HEK293 (cell line): ENCODE measurements around the gene SLC19A1.

Experiments
- CTCF ChIA-PET: fragments of 350-600 bp; formaldehyde crosslinking; extraction: SDS; loops from one replicate; lab custom pipeline; 2021; ENCODE audit warnings: antibody characterized with exemption; lab: Yijun Ruan, JAX
- POLR2A ChIA-PET: fragments of 300-600 bp; formaldehyde crosslinking; extraction: SDS; loops from one replicate; lab custom pipeline; 2020; ENCODE audit warnings: antibody characterized with exemption, inconsistent platforms; lab: Yijun Ruan, JAX
- H3K27ac ChIP-seq: fragments of 200-500 bp; sonication (Bioruptor generic); 2 replicates; pipeline ENCODE4 v1.5.1; 2014; ENCODE audit warnings: low read depth, low read length, control low read depth, inconsistent platforms; ENCODE audit errors: extremely low read depth
- H3K36me3 ChIP-seq, 2 experiments: fragments of 200-500 bp in 1 of 2; sonication (Bioruptor generic) in 1 of 2; 1 replicate in 1 of 2; 2 replicates in 1 of 2; pipeline ENCODE4 v1.5.1; 2014 to 2017; ENCODE audit warnings: inconsistent platforms in 2 of 2, low read length in 2 of 2; ENCODE audit not compliant: control insufficient read depth in 2 of 2, insufficient read depth in 1 of 2
- H3K4me1 ChIP-seq: fragments of 200-500 bp; sonication (Bioruptor generic); 2 replicates; pipeline ENCODE4 v1.5.1; 2014; ENCODE audit warnings: mild to moderate bottlenecking, low read length, inconsistent platforms; ENCODE audit not compliant: control insufficient read depth, insufficient read depth
- H3K4me3 ChIP-seq: 2 replicates; pipeline ENCODE4 v1.5.1; 2011; ENCODE audit warnings: low read depth, mild to moderate bottlenecking, control low read depth, low read length, moderate library complexity
- H3K9me3 ChIP-seq: fragments of 200-500 bp; sonication (Bioruptor generic); 2 replicates; pipeline ENCODE4 v1.5.1; 2014; ENCODE audit warnings: low read depth, low read length, inconsistent platforms; ENCODE audit not compliant: control insufficient read depth, insufficient read depth
- BCL11B ChIP-seq: fragments of 450-650 bp; formaldehyde crosslinking; IDR thresholded peaks from 2 replicates; pipeline ENCODE4 v1.5.1; 2016; ENCODE audit warnings: low read depth, missing biosample characterization, missing genetic modification characterization
- KLF10 ChIP-seq: fragments of 450-650 bp; IDR thresholded peaks from 2 replicates; pipeline ENCODE4 v1.5.1; 2018; ENCODE audit warnings: missing biosample characterization, mild to moderate bottlenecking, missing genetic modification characterization
- MYNN ChIP-seq: fragments of 450-650 bp; formaldehyde crosslinking; IDR thresholded peaks from 2 replicates; pipeline ENCODE4 v1.5.1; 2016; ENCODE audit warnings: missing biosample characterization, missing genetic modification characterization, borderline replicate concordance
- ZBTB8A ChIP-seq: fragments of 450-650 bp; formaldehyde crosslinking; IDR thresholded peaks from 2 replicates; pipeline ENCODE4 v1.5.1; 2016; ENCODE audit warnings: missing biosample characterization, missing genetic modification characterization
- ZFP69B ChIP-seq: fragments of 450-650 bp; formaldehyde crosslinking; IDR thresholded peaks from 2 replicates; pipeline ENCODE4 v1.5.1; 2016; ENCODE audit warnings: missing biosample characterization, missing genetic modification characterization
- ZNF133 ChIP-seq: fragments of 450-650 bp; formaldehyde crosslinking; IDR thresholded peaks from 2 replicates; pipeline ENCODE4 v1.5.1; 2016; ENCODE audit warnings: missing biosample characterization, missing genetic modification characterization
- ZNF2 ChIP-seq: fragments of 450-650 bp; formaldehyde crosslinking; IDR thresholded peaks from 2 replicates; pipeline ENCODE4 v1.5.1; 2016; ENCODE audit warnings: missing biosample characterization, missing genetic modification characterization
- ZNF214 ChIP-seq: fragments of 450-650 bp; formaldehyde crosslinking; IDR thresholded peaks from 2 replicates; pipeline ENCODE4 v1.5.1; 2017; ENCODE audit warnings: missing biosample characterization, mild to moderate bottlenecking, missing genetic modification characterization, borderline replicate concordance
- ZNF596 ChIP-seq: fragments of 450-650 bp; IDR thresholded peaks from 2 replicates; pipeline ENCODE4 v1.5.0; 2018; ENCODE audit warnings: missing biosample characterization, mild to moderate bottlenecking, missing genetic modification characterization, moderate library complexity
- ZNF843 ChIP-seq: fragments of 450-650 bp; formaldehyde crosslinking; IDR thresholded peaks from 2 replicates; pipeline ENCODE4 v1.5.1; 2016; ENCODE audit warnings: missing biosample characterization, missing genetic modification characterization
- TF ChIP-seq, protein P1 (sequence below): fragments of 450-650 bp; formaldehyde crosslinking; conservative IDR thresholded peaks from 2 replicates; pipeline ENCODE4 v1.5.1; 2016; ENCODE audit warnings: low read depth, missing biosample characterization, missing genetic modification characterization
- TF ChIP-seq, protein P2 (sequence below): fragments of 450-650 bp; formaldehyde crosslinking; IDR thresholded peaks from 2 replicates; pipeline ENCODE4 v1.5.1; 2017; ENCODE audit warnings: missing biosample characterization, mild to moderate bottlenecking, missing genetic modification characterization, moderate library complexity
- TF ChIP-seq, protein P3 (sequence below): fragments of 450-650 bp; formaldehyde crosslinking; IDR thresholded peaks from 2 replicates; pipeline ENCODE4 v1.5.1; 2016; ENCODE audit warnings: missing biosample characterization, missing genetic modification characterization
- TF ChIP-seq, protein P4 (sequence below): fragments of 450-650 bp; formaldehyde crosslinking; IDR thresholded peaks from 2 replicates; pipeline ENCODE4 v1.5.1; 2016; ENCODE audit warnings: missing biosample characterization, missing genetic modification characterization, low read depth

The SLC19A1 gene

DNA sequence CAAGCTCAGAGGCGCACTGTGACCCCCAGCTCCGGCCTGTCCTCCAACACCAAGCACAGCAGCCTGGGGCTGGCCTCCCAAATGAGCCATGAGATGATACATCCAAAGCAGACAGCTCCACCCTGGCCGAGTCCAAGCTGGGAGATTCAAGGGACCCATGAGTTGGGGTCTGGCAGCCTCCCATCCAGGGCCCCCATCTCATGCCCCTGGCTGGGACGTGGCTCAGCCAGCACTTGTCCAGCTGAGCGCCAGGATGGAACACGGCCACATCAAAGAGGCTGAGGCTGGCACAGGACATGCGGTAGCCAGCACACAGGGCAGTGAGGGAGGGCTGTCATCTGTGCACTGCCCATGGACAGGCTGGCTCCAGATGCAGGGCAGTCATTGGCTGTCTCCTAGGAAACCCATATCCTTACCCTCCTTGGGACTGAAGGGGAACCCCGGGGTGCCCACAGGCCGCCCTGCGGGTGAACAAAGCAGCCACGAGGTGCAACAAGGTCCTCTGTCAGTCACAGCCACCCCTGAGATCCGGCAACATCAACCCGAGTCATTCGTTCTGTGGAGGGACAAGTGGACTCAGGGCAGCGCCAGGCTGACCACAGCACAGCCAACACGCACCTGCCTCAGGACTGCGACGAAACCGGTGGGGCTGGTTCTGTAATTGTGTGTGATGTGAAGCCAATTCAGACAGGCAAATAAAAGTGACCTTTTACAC is 29.1 kb downstream of the SLC19A1 start:
- CTCF ChIA-PET = interaction anchor here (0.7 kb wide), 1 partner anchor 307 kb away, joined by 3 read pairs; no protein-coding TSS in a partner anchor
- no peak overlapping the region for H3K4me3 ChIP-seq
- H3K27ac ChIP-seq = no peak overlapping the region
- H3K36me3 ChIP-seq = peaks cover 5 to 49% of the 10 kb centered on the region in 2 experiments
- POLR2A ChIA-PET = no interaction called here
- no peak for TF ChIP-seq ZFP69B (tag by site-specific recombination)
- TF ChIP-seq, protein P1, sequence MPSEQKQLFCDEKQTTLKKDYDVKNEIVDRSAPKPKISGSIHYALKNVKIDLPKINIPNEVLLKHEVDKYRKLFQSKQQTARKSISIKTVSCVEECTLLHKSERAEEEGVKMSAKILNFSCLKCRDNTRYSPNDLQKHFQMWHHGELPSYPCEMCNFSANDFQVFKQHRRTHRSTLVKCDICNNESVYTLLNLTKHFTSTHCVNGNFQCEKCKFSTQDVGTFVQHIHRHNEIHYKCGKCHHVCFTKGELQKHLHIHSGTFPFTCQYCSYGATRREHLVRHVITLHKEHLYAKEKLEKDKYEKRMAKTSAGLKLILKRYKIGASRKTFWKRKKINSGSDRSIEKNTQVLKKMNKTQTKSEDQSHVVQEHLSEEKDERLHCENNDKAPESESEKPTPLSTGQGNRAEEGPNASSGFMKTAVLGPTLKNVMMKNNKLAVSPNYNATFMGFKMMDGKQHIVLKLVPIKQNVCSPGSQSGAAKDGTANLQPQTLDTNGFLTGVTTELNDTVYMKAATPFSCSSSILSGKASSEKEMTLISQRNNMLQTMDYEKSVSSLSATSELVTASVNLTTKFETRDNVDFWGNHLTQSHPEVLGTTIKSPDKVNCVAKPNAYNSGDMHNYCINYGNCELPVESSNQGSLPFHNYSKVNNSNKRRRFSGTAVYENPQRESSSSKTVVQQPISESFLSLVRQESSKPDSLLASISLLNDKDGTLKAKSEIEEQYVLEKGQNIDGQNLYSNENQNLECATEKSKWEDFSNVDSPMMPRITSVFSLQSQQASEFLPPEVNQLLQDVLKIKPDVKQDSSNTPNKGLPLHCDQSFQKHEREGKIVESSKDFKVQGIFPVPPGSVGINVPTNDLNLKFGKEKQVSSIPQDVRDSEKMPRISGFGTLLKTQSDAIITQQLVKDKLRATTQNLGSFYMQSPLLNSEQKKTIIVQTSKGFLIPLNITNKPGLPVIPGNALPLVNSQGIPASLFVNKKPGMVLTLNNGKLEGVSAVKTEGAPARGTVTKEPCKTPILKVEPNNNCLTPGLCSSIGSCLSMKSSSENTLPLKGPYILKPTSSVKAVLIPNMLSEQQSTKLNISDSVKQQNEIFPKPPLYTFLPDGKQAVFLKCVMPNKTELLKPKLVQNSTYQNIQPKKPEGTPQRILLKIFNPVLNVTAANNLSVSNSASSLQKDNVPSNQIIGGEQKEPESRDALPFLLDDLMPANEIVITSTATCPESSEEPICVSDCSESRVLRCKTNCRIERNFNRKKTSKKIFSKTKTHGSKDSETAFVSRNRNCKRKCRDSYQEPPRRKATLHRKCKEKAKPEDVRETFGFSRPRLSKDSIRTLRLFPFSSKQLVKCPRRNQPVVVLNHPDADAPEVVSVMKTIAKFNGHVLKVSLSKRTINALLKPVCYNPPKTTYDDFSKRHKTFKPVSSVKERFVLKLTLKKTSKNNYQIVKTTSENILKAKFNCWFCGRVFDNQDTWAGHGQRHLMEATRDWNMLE (tag by site-specific recombination) = no peak
- TF ChIP-seq ZNF214 = no peak
- no peaks in the 10 kb centered on the region for H3K4me1 ChIP-seq
- no peaks in the 10 kb centered on the region for H3K9me3 ChIP-seq

DNA sequence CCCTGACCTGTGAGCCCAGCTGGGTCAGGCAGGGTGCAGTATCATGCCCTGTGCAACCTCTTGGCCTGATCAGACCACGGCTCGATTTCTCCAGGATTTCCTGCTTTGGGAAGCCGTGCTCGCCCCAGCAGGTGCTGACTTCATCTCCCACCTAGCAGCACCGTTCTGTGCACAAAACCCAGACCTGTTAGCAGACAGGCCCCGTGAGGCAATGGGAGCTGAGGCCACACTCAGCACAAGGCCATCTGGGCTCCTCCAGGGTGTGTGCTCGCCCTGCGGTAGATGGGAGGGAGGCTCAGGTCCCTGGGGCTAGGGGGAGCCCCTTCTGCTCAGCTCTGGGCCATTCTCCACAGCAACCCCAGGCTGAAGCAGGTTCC is 29.6 kb downstream of the SLC19A1 start:
- Histone ChIP-seq H3K4me1 (no peaks in the 10 kb centered on the region), H3K36me3 (peaks cover 0 to 49% of the 10 kb centered on the region in 2 experiments; a peak in 2 of 3 replicates), H3K9me3 (no peaks in the 10 kb centered on the region), H3K27ac (no peak overlapping the region)
- TF ChIP-seq ZNF596 (tag by site-specific recombination) (no peak), ZNF843 (no peak), ZNF133 (tag by site-specific recombination) (no peak), ZNF2 (no peak), ZBTB8A (tag by site-specific recombination) (no peak), KLF10 (tag by site-specific recombination) (no peak), MYNN (no peak), BCL11B (tag by site-specific recombination) (no peak)
- TF ChIP-seq, protein P2, sequence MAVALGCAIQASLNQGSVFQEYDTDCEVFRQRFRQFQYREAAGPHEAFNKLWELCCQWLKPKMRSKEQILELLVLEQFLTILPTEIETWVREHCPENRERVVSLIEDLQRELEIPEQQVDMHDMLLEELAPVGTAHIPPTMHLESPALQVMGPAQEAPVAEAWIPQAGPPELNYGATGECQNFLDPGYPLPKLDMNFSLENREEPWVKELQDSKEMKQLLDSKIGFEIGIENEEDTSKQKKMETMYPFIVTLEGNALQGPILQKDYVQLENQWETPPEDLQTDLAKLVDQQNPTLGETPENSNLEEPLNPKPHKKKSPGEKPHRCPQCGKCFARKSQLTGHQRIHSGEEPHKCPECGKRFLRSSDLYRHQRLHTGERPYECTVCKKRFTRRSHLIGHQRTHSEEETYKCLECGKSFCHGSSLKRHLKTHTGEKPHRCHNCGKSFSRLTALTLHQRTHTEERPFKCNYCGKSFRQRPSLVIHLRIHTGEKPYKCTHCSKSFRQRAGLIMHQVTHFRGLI (tag by site-specific recombination) = no peak
- TF ChIP-seq, protein P3, sequence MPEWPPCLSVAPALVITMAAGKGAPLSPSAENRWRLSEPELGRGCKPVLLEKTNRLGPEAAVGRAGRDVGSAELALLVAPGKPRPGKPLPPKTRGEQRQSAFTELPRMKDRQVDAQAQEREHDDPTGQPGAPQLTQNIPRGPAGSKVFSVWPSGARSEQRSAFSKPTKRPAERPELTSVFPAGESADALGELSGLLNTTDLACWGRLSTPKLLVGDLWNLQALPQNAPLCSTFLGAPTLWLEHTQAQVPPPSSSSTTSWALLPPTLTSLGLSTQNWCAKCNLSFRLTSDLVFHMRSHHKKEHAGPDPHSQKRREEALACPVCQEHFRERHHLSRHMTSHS (tag by site-specific recombination) = no peak
- TF ChIP-seq, protein P4, sequence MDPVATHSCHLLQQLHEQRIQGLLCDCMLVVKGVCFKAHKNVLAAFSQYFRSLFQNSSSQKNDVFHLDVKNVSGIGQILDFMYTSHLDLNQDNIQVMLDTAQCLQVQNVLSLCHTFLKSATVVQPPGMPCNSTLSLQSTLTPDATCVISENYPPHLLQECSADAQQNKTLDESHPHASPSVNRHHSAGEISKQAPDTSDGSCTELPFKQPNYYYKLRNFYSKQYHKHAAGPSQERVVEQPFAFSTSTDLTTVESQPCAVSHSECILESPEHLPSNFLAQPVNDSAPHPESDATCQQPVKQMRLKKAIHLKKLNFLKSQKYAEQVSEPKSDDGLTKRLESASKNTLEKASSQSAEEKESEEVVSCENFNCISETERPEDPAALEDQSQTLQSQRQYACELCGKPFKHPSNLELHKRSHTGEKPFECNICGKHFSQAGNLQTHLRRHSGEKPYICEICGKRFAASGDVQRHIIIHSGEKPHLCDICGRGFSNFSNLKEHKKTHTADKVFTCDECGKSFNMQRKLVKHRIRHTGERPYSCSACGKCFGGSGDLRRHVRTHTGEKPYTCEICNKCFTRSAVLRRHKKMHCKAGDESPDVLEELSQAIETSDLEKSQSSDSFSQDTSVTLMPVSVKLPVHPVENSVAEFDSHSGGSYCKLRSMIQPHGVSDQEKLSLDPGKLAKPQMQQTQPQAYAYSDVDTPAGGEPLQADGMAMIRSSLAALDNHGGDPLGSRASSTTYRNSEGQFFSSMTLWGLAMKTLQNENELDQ (tag by site-specific recombination) = no peak
- TF ChIP-seq, all 188 proteins: peak for 0
- H3K4me3 ChIP-seq = no peak overlapping the region
- ChIA-PET POLR2A (no interaction called here), CTCF (interaction anchor here (0.7 kb wide), 1 partner anchor 308 kb away, joined by 3 read pairs; no protein-coding TSS in a partner anchor)
